BLaER1 (cell line): Measurements from ENCODE around the gene GSX1.

Experiments
- H3K27ac ChIP-seq: shearing (Covaris generic); formaldehyde crosslinking; 2 replicates; pipeline ENCODE4 v1.8.1; 2022
- H3K27me3 ChIP-seq: shearing (Covaris generic); formaldehyde crosslinking; 2 replicates; pipeline ENCODE4 v1.8.1; 2022
- H3K36me3 ChIP-seq: shearing (Covaris generic); formaldehyde crosslinking; 2 replicates; pipeline ENCODE4 v1.8.1; 2022
- H3K4me1 ChIP-seq: shearing (Covaris generic); formaldehyde crosslinking; 2 replicates; pipeline ENCODE4 v1.8.1; 2022
- H3K4me2 ChIP-seq: shearing (Covaris generic); formaldehyde crosslinking; 2 replicates; pipeline ENCODE4 v1.8.1; 2022
- H3K4me3 ChIP-seq: shearing (Covaris generic); formaldehyde crosslinking; 2 replicates; pipeline ENCODE4 v1.8.1; 2022
- H3K9ac ChIP-seq: shearing (Covaris generic); formaldehyde crosslinking; 2 replicates; pipeline ENCODE4 v1.8.1; 2022
- H3K9me3 ChIP-seq: shearing (Covaris generic); formaldehyde crosslinking; 2 replicates; pipeline ENCODE4 v1.8.1; 2022
- H4K20me1 ChIP-seq: shearing (Covaris generic); formaldehyde crosslinking; 2 replicates; pipeline ENCODE4 v1.8.1; 2022
- Cebpa-rat ChIP-seq: shearing (Covaris generic); IDR thresholded peaks from 2 replicates; pipeline ENCODE4 v1.8.1; 2022

The GSX1 gene

DNA sequence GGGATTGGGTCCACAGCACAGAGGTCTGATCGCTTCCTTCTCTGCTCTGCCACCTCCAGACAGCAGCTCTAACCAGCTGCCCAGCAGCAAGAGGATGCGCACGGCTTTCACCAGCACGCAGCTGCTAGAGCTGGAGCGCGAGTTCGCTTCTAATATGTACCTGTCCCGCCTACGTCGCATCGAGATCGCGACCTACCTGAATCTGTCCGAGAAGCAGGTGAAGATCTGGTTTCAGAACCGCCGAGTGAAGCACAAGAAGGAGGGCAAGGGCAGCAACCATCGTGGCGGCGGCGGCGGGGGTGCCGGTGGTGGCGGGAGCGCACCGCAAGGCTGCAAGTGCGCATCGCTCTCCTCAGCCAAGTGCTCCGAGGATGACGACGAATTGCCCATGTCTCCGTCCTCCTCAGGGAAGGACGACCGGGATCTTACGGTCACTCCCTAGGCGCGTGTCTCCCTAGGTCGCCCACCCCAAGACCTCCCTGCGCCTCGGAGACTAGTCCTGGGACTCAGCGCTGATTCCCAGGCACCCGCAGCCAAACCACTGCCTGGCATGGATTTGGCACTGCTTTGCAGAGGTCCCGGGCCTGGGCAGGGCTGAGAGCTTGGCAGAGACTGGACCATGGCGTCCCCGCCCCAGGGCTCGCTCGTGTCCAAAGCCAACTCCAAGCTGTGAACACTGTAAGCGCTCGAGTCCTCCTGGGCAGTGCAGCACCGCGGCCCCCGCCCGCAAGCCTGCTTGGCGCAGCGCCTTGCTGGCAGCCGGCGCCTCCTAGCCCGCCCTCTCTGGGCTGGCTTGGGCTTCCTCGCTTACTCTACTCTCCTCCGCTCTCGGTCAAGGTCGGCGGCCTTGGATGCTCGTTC, 1.5 kb downstream of the GSX1 start:
- H3K4me3 ChIP-seq = peak overlapping the region; percentile 11; the same call in 1 of the 2 replicates
- H3K4me1 ChIP-seq = no peaks in the 10 kb centered on the region

DNA sequence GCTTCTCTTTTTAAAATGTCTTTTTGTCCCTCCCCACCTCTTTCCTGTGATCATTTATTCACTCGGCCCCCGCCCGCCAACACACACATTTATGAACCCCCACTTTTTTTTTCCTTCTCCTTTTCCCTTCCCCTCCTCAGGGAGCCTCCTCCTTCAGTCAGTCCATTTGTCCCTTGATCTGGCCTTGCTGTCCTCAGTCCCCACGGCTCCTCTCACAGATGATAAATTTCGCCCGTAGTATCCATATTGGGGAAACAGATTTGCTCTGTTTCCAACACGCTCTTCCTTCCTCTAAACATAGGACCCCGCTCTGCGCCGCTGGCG, 2.0 kb downstream of the GSX1 start:
- Histone ChIP-seq H3K27ac (no peak overlapping the region), H3K27me3 (peaks cover 98% of the 10 kb centered on the region), H3K4me2 (no peak overlapping the region), H3K36me3 (no peaks in the 10 kb centered on the region), H3K4me3 (peak overlapping the region; percentile 11; the same call in 1 of the 2 replicates), H3K4me1 (no peaks in the 10 kb centered on the region), H3K9me3 (peaks cover 71% of the 10 kb centered on the region), H4K20me1 (peaks cover 6% of the 10 kb centered on the region; the same call in 1 of the 2 replicates), H3K9ac (no peak overlapping the region)
- TF ChIP-seq Cebpa-rat = no peak

More for the DNA sequence above, 1.5 kb downstream of the GSX1 start:
- H4K20me1 ChIP-seq = peaks cover 6% of the 10 kb centered on the region; the same call in 1 of the 2 replicates
- H3K27me3 ChIP-seq = peaks cover 100% of the 10 kb centered on the region
- no peak overlapping the region for H3K4me2 ChIP-seq
- H3K27ac ChIP-seq = no peak overlapping the region
- peaks cover 77% of the 10 kb centered on the region for H3K9me3 ChIP-seq
- H3K36me3 ChIP-seq = no peaks in the 10 kb centered on the region
- no peak for TF ChIP-seq Cebpa-rat
- H3K9ac ChIP-seq = no peak overlapping the region

DNA sequence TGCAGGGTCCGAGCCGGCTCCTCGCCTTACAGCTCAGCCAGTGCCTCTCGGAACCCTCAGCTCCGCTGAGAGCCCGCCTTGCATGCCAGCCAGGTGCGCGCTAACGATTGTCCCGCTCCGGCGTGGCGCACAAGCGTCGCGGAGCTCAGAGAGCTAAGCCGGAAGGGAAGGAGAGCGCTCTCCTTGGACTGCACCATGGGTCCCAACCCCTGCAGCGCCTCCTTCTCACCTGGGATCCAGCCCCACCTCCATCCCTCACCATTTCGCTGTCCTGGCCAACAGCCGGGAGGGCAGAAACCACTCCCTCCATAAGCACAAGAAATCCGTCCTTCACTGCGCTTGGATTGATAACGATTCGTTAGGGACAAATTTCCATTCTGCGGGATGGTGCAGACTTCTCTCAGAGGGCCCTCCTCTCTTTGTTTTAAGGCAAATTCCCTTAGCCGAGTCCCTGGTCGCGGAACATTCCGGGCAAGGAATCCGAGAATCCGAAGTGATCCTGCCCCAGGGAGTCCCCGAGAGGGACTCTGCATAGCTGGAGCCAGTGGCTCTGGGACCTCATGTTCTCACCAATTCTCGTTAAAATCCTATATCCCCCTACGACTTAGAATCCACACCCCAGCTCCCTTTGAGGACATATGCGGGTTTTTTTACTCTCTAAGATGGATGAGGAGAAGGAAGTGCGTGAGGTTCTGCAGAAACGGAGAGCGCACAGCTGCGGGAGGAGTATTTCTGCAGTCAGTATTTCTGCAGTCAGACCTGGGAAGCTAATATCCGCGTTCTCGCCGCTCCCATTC, 2.8 kb downstream of the GSX1 start:
- Histone ChIP-seq H3K27ac (no peak overlapping the region), H3K27me3 (peaks cover 98% of the 10 kb centered on the region), H3K9me3 (peaks cover 63% of the 10 kb centered on the region), H3K4me1 (no peaks in the 10 kb centered on the region), H4K20me1 (peaks cover 6% of the 10 kb centered on the region; the same call in 1 of the 2 replicates), H3K36me3 (no peaks in the 10 kb centered on the region), H3K4me2 (no peak overlapping the region), H3K4me3 (no peak overlapping the region), H3K9ac (no peak overlapping the region)
- TF ChIP-seq Cebpa-rat = no peak

DNA sequence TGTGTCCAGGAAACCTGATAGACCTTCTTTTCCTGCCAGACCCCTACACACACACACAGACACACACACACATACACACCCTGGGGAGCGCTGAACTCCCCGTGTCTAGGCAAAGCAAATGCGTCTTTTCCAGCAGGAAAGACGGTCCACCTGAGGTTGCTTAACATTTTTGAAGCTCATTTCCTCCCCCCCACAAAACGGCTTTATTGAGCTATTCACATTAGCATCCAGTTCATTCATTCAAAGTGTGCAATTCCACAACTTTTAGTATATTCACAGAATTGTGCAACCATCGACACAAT, 3.4 kb downstream of the GSX1 start:
- peaks cover 92% of the 10 kb centered on the region for H3K27me3 ChIP-seq
- peaks cover 61% of the 10 kb centered on the region for H3K9me3 ChIP-seq
- no peak overlapping the region for H3K27ac ChIP-seq
- H3K9ac ChIP-seq = no peak overlapping the region
- TF ChIP-seq Cebpa-rat = no peak
- peaks cover 6% of the 10 kb centered on the region; the same call in 1 of the 2 replicates for H4K20me1 ChIP-seq
- H3K36me3 ChIP-seq = no peaks in the 10 kb centered on the region
- no peak overlapping the region for H3K4me3 ChIP-seq
- no peaks in the 10 kb centered on the region for H3K4me1 ChIP-seq
- no peak overlapping the region for H3K4me2 ChIP-seq

DNA sequence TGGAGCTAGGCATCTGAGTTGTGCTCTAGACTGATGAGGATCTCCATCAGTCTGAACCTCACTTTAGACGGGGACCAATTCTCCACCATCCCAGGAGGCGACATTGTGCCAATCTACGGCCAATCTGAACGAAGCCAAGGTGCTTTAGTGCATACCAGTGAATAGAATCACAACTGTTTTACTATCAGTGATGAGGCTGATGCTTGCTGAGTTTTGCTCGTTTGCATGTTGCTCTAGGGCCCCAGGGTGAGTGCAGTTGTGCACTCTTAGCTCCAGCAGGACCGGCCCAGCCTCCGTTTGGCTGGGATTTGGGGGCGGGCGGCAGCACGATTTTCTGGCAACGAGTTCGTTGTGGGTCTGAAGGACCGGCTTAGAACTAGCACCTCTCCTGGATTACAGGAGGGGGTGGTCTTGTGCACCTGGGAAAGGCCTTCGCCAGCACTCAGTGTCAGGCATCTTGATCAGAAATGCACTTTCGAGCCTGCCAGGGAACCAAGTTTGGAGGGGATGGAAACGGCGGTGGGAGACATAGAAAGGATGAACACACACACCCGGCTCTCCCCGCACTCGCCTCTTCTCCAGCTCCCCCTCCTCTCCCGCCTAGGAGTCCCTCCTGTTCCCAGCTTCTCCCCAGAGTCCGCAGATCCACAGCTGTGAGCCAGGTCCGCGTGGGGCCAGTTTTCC, 4.4 kb downstream of the GSX1 start:
- Histone ChIP-seq H3K4me1 (no peaks in the 10 kb centered on the region), H3K27me3 (peaks cover 82% of the 10 kb centered on the region), H3K27ac (no peak overlapping the region), H4K20me1 (peaks cover 6% of the 10 kb centered on the region; the same call in 1 of the 2 replicates), H3K36me3 (no peaks in the 10 kb centered on the region), H3K4me2 (no peak overlapping the region), H3K9me3 (peaks cover 51% of the 10 kb centered on the region), H3K9ac (no peak overlapping the region), H3K4me3 (no peak overlapping the region)
- TF ChIP-seq Cebpa-rat = no peak

DNA sequence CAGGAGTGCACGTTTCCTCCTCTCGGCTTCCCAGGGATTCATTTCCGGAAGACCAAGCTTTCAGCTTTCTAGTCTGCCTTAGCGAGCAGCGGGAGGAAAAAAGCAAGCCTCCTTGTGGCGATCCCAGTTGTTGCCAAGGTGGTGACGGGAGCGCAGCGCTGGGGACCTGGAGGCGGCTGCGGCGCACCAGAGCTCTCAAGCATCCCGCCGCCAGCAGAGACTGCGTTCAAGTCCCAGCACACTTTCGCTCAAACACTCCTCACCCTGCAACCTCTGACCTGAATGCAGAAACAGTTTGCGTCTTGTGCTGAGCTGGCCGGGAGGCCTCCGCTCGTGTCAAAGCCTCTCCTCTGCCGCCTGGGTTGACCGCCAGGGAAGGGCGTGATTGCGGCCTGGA, 4.9 kb downstream of the GSX1 start:
- no peak for TF ChIP-seq Cebpa-rat

DNA sequence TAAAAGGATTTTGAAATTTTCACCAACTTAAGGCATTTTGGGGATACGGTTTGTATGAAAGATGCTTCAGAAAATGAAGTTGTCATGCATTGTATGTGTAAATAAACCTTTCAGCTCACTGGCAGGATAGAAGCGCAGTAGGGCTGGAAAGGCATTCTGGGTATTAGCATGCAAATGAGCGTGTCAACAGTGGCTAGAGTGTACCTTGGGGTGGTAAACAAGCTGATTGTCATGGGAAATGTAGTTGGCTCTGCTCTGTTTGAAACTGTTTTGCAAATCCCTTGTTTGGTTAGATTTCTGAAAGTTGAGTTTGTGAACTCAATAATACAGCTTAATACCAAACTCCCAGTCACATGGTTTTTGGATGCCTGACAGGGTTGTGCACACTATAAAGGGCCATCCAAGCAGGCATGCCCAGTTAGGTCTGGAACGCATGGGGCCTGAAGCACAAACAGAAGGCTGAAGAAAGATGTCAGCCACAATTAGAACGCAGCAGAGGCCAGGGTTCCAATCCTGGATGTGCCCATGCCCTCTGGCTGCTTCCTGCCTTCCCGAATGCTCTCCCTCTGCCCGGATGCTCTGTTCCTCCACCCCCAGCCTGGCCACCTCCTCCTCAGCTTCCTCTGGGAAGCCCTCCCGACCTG, 14.6 kb downstream of the GSX1 start:
- H3K27me3 ChIP-seq = no peaks in the 10 kb centered on the region
- H3K4me3 ChIP-seq = no peak overlapping the region
- H3K27ac ChIP-seq = no peak overlapping the region
- no peaks in the 10 kb centered on the region for H4K20me1 ChIP-seq
- no peak overlapping the region for H3K4me2 ChIP-seq
- no peaks in the 10 kb centered on the region for H3K36me3 ChIP-seq
- H3K9me3 ChIP-seq = no peaks in the 10 kb centered on the region
- H3K4me1 ChIP-seq = 0 out of 2 replicates have a peak, but pooled peaks cover 5% of the 10 kb centered on the region
- H3K9ac ChIP-seq = no peak overlapping the region
- TF ChIP-seq Cebpa-rat = no peak

More for the DNA sequence above, 4.9 kb downstream of the GSX1 start:
- H3K4me1 ChIP-seq = no peaks in the 10 kb centered on the region
- peaks cover 45% of the 10 kb centered on the region for H3K9me3 ChIP-seq
- peaks cover 6% of the 10 kb centered on the region; the same call in 1 of the 2 replicates for H4K20me1 ChIP-seq
- no peak overlapping the region for H3K9ac ChIP-seq
- no peak overlapping the region for H3K4me3 ChIP-seq
- no peak overlapping the region for H3K4me2 ChIP-seq
- peaks cover 77% of the 10 kb centered on the region for H3K27me3 ChIP-seq
- H3K36me3 ChIP-seq = no peaks in the 10 kb centered on the region
- H3K27ac ChIP-seq = no peak overlapping the region

DNA sequence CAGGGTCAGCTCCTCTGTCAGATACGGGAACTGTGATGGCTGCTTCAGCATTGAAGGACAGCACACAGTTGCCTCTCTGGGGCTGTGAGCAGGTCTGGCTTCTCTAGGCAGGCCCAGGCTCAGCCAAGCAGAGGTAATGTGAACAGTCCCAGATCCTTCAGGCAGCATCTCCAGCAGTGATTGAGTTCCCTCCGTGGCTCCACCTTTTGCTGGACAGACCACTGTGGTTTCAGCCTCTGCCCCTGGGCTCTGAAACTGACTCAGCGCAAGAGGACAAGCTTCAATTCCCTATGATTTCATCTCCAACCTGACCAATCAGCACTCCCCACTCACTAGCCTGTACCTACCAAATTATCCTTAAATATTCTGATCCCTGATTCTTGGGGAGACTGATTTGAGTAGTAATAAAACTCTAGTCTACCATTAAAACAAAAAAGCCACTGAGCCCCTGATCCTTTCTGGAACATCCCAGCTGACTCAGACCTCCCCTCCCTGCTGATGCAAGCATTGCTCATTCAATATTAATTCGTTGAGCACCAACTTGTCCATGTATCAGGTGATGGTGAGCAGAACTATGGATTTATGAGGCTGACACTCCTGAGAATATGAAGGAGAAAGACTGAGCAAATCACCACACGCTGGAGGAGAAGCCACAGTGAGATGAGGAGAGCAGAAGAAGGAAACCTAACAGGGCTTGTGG, 16.7 kb downstream of the GSX1 start:
- H4K20me1 ChIP-seq = no peaks in the 10 kb centered on the region
- no peak overlapping the region for H3K4me3 ChIP-seq
- H3K4me1 ChIP-seq = no peaks in the 10 kb centered on the region
- H3K36me3 ChIP-seq = no peaks in the 10 kb centered on the region
- TF ChIP-seq Cebpa-rat = no peak
- no peaks in the 10 kb centered on the region for H3K27me3 ChIP-seq
- no peak overlapping the region for H3K9ac ChIP-seq
- no peak overlapping the region for H3K4me2 ChIP-seq
- H3K9me3 ChIP-seq = no peaks in the 10 kb centered on the region
- H3K27ac ChIP-seq = no peak overlapping the region

DNA sequence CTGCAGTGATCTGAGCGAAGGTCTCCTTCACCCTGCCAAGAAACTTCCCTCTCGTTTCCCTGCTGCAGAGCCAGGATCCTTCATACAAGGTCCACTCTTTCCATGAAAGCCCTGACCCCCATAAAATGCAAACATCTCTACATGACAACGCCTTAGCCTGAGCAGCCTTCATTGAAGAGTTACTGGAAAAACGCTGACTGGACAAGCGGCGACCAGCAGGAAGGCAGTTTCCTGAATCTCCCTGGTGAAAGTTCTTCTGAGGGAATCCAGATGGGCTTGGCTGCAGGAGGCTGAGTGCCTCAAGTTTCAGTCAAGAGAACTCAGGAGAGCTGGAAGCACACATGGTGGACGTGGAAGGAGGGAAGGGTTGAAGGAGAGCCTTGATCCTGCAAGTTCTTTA, 17.7 kb downstream of the GSX1 start:
- Histone ChIP-seq H3K4me1 (no peaks in the 10 kb centered on the region), H3K9ac (no peak overlapping the region), H3K27ac (no peak overlapping the region), H3K4me3 (no peak overlapping the region), H3K36me3 (no peaks in the 10 kb centered on the region), H3K9me3 (no peaks in the 10 kb centered on the region), H3K27me3 (no peaks in the 10 kb centered on the region), H3K4me2 (no peak overlapping the region), H4K20me1 (no peaks in the 10 kb centered on the region)
- no peak for TF ChIP-seq Cebpa-rat
